DMS79 (cell line): ENCODE results near the gene LEFTY1.
"Not testable (repeated sequence)": the region's sequence is repeated elsewhere in the genome, so short reads cannot be mapped to it uniquely, and the experiment has no call there.

Experiments
- DNase-seq: peaks from one replicate; lab custom pipeline; 2025; lab: John Stamatoyannopoulos, UW

LEFTY1 gene

GRCh38 chr1:225888289-225888897 lies 553 bp downstream of the LEFTY1 start:
- DNase-seq: no peak

- DNase-seq: not testable (repeated sequence)
Observed at GRCh38 chr1:225887554-225888288, 1.2 kb downstream of the LEFTY1 start.

- no peak for DNase-seq
Observed at GRCh38 chr1:225887030-225887314, 2.0 kb downstream of the LEFTY1 start.

- DNase-seq: no peak
Observed at GRCh38 chr1:225886159-225887029, 2.6 kb downstream of the LEFTY1 start.

GRCh38 chr1:225885336-225885735 lies 3.6 kb downstream of the LEFTY1 start:
- no peak for DNase-seq

GRCh38 chr1:225883616-225884265 lies 5.2 kb downstream of the LEFTY1 start:
- DNase-seq: no peak

GRCh38 chr1:225882694-225883615 lies 6.0 kb downstream of the LEFTY1 start:
- no peak for DNase-seq

- peak; percentile 37 for DNase-seq
Observed at GRCh38 chr1:225881959-225882693, 6.8 kb downstream of the LEFTY1 start, which contains the start of gene TMEM63A. Gene TMEM63A, minus strand, starts transcription at chr1:225882380. Its CDS starts 4,800 bp downstream, at chr1:225877580.

GRCh38 chr1:225881081-225881958 lies 7.6 kb downstream of the LEFTY1 start:
- DNase-seq: no peak

- DNase-seq: no peak
Observed at GRCh38 chr1:225880636-225881035, 8.3 kb downstream of the LEFTY1 start.

- no peak for DNase-seq
Observed at GRCh38 chr1:225880222-225880588, 8.7 kb downstream of the LEFTY1 start.

- DNase-seq: no peak
Observed at GRCh38 chr1:225879521-225880221, 9.3 kb downstream of the LEFTY1 start.

- no peak for DNase-seq
Observed at GRCh38 chr1:225878282-225878681, 10.7 kb downstream of the LEFTY1 start.

GRCh38 chr1:225877580-225877979 lies 11.4 kb downstream of the LEFTY1 start:
- DNase-seq: no peak

- no peak for DNase-seq
Observed at GRCh38 chr1:225876900-225877510, 11.9 kb downstream of the LEFTY1 start.

- peak; percentile 46 for DNase-seq
Observed at GRCh38 chr1:225875044-225875815, 13.7 kb downstream of the LEFTY1 start.

GRCh38 chr1:225874431-225874830 lies 14.5 kb downstream of the LEFTY1 start:
- DNase-seq: no peak
